T-helper 17 cell (primary cell): Measurements from ENCODE around the gene MYZAP. TPM values are rescaled to one million over a fixed set of nuclear protein-coding genes. Genes with fewer than 3 reads are reported as not detected.

ENCODE experiments used
- ATAC-seq: fragments of 150-1000 bp; cut with Tn5 transposase; 2 replicates; pipeline ENCODE4 v1.10.0; 2021; ENCODE audit warnings: mild to moderate bottlenecking, moderate library complexity
- DNase-seq, 3 donors: peaks; one replicate each; pipeline versions ENCODE4 v3.0.0 to v3.0.0-alpha.2; 2020 to 2021
- H3K9me3 ChIP-seq: one replicate; pipeline ENCODE4 v1.7.0; 2013; ENCODE audit warnings: low read length, mild to moderate bottlenecking; ENCODE audit not compliant: control insufficient read depth, poor library complexity, severe bottlenecking
- H3K27ac Mint-ChIP-seq: one replicate; pipeline ENCODE4 v1.8.0; 2022; ENCODE audit warnings: mild to moderate bottlenecking, moderate library complexity, mixed read lengths
- H3K27me3 Mint-ChIP-seq: one replicate; pipeline ENCODE4 v1.8.0; 2022; ENCODE audit warnings: mixed read lengths
- H3K36me3 Mint-ChIP-seq: one replicate; pipeline ENCODE4 v1.8.0; 2022; ENCODE audit warnings: low read depth, mixed read lengths
- H3K4me1 Mint-ChIP-seq: one replicate; pipeline ENCODE4 v1.8.0; 2022; ENCODE audit warnings: mild to moderate bottlenecking, mixed read lengths
- H3K4me3 Mint-ChIP-seq: one replicate; pipeline ENCODE4 v1.8.0; 2022; ENCODE audit warnings: mild to moderate bottlenecking, moderate library complexity, mixed read lengths
- total RNA-seq, 4 donors: library from RNA in 2 of 4; stranded (reverse) in 2 of 4; gene quantifications; one replicate each; pipeline ENCODE4 v1.2.3 and lab custom pipeline; 2022 to 2026

The MYZAP gene
- total RNA-seq, 2 donors from 2014 or later: 0.15 to 6.2 TPM

DNA sequence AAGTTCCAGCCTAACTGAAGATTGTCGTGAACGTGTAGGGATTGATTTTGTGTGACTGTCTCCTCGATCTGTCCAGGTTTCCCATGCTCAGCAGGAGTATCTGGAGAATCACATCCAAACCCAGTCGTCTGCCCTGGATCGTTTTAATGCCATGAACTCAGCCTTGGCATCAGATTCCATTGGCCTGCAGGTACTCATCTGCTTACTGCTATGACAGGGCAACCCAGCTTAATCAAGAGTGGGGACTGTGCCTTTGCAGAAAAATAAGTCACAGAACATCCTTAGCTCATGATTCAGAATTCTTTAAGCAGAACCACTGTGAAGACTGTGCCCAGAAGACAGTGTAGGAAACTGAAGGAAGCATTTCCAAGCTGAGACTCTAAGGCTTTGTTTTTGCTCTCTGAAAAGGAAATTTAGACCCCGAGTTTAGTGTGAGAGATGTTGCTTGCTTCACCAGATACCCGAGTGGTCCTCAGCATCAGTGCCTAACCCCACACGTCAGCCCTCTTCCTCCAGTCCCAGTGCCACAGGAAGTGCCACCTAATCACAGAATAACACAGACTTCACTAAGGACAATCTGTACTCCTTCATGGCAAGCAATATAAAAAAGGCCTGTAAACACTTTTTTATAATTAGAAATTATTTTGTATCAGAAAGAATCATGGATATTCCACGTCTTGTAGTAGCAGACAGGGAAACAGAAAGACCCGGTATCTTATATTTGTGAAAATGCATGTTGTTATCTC lies 34.2 kb downstream of the MYZAP start:
- Mint-ChIP-seq H3K4me1 (no peaks in the 10 kb centered on the region), H3K36me3 (no peaks in the 10 kb centered on the region), H3K27me3 (peaks cover 23% of the 10 kb centered on the region), H3K27ac (no peak overlapping the region), H3K4me3 (no peak overlapping the region)
- DNase-seq: no peak
- H3K9me3 ChIP-seq: no peaks in the 10 kb centered on the region
- ATAC-seq: no peak

DNA sequence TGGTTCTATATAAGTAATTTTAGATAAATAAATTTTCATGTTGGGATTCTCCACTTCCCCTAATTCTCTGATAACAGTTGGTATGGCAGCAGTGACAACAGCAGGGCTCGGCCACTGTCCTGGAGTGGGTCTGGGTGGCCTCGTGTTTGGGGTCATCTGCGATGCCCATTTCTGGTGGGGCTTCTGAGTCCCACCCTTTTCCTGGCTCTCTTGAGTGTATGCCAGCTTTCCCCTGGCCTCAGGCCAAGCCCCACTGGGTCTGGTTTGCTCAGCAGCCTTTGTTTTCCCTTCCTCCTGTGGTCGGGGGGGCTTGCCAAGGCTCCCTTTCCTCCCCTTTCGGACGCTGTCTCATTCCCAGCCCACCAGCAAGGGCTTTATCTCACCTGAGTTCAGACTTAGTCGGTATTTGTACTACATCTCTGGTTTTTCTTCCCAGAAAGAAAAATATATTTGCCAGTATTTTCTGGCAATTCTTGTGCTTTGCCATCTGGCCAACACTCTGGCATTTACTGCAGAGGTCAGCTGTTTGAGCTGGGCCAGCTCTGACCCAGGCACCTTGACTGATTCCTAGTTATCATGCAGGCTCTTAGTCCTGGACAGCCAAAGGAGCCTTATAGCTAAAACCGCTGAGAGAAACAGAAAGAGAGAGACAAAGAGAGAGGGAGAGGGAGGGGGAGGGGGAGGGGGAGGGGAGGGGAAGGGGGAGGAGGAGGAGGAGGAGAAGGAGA lies 35.2 kb downstream of the MYZAP start:
- H3K4me3 Mint-ChIP-seq: no peak overlapping the region
- no peak for DNase-seq
- no peak for ATAC-seq
- no peaks in the 10 kb centered on the region for H3K9me3 ChIP-seq
- H3K27me3 Mint-ChIP-seq: peaks cover 18% of the 10 kb centered on the region
- no peaks in the 10 kb centered on the region for H3K4me1 Mint-ChIP-seq
- H3K27ac Mint-ChIP-seq: no peak overlapping the region
- H3K36me3 Mint-ChIP-seq: no peaks in the 10 kb centered on the region

DNA sequence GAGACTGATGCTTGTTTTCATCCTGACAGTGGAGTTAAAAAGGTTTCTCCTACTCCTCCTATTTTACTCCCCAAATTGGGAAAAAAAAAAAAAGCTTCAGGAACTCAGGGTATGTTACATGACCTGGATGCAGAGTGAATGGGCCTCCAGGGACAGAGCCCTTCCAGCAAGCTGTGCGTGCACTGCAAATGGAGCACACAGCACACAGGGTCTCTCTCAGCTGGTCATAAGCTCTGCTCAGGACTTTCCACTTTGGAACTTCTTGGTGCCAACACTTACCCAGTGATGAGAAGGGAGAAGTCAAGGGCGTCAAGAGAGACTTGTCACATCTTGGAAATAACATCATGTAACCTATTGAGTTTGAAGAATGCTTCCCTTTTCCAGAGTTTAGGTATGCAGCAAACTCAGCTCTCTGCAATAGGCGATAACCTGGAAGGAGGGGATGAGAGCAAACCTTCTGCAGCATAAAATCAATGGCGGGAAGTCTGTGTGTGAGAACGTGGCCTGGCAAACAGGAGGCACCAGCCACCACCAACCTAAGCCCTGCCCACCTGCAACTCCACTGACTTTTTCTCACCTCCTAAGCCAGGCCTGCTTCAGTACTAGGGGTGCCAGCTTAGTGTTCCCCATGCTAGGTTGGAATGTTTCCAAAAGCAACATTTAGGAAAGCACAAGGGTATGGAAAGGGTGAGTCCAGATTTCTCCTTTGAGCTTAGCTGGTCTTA lies 39.8 kb downstream of the MYZAP start:
- Mint-ChIP-seq H3K4me1 (no peaks in the 10 kb centered on the region), H3K36me3 (no peaks in the 10 kb centered on the region), H3K4me3 (no peak overlapping the region), H3K27ac (no peak overlapping the region), H3K27me3 (no peaks in the 10 kb centered on the region)
- no peak for ATAC-seq
- H3K9me3 ChIP-seq: no peaks in the 10 kb centered on the region
- no peak for DNase-seq

DNA sequence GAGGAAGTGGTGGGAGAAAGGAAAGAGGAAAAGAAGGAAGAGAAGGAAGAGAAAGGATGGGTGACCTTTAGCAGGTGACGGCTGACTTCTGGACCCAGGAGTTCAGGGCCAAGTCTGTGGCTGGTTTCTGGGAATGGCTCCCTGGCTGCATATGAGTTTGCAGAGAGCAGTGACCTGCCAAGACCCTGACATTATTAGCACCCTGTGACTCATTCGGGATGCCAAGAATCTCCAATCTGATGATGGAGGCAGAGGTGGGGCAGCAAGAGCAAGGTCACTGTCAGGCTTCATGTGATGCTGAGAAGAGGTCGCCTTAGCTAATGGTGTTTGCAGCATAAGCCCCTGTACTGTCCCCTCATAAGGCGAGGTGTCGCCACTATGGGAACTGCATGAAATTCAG lies 42.6 kb downstream of the MYZAP start:
- Mint-ChIP-seq H3K4me3 (no peak overlapping the region), H3K4me1 (no peaks in the 10 kb centered on the region)

DNA sequence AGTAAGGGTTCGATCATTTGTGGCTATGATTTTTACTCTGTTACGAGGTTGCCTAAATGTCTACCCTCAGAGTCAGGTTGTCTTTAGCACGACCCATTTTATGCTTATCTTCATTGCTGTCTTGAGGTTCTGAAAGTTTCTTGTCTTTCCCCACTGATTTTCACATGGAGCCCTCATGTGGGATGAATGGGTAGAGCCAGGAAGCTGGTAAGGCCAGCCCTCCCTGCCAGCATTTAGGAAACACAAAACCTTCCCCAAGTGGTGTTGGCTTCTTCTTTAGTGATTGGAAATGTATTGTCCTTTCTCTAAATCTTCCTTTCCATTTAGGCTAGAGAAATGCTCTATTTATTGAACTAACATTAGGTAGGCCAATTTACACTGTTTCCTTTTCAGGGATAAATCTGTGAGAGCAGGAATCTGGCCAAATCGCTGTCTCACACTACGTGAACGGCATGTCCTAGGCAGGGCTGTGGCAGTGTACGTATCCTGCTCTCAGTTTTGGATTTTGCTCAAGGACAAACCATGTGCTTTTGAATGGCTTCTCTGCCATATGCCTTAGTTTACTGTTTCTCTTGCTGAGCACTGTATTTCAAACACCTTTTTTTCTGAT lies 43.7 kb downstream of the MYZAP start:
- H3K27me3 Mint-ChIP-seq: peaks cover 7% of the 10 kb centered on the region
- H3K4me3 Mint-ChIP-seq: no peak overlapping the region
- ATAC-seq (no peak), DNase-seq (no peak)
- peaks cover 3% of the 10 kb centered on the region for H3K4me1 Mint-ChIP-seq
- peaks cover 3% of the 10 kb centered on the region for H3K36me3 Mint-ChIP-seq
- no peaks in the 10 kb centered on the region for H3K9me3 ChIP-seq
- H3K27ac Mint-ChIP-seq: no peak overlapping the region

More for the DNA sequence above, 42.6 kb downstream of the MYZAP start:
- Mint-ChIP-seq H3K27me3 (peaks cover 7% of the 10 kb centered on the region), H3K36me3 (no peaks in the 10 kb centered on the region), H3K27ac (no peak overlapping the region)
- ATAC-seq: no peak
- H3K9me3 ChIP-seq: no peaks in the 10 kb centered on the region
- no peak for DNase-seq

DNA sequence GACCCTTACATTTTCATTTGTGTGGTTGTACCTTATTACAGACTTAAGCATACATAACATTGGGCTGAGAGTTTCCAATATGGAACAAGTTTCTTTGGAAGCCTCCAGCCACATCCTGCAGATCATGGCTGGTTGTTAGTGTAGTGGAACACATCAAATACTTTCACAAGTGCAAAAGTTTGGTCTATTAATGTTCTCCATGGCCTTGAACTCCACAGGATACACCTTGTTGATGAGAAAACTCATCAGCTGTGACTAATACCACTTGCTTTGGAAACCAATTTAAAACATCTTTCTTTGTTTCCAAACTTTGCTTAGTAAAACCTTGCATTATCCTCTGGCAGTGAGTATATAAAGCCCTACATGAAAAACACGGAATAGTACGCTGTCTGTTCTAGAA lies 46.1 kb downstream of the MYZAP start:
- H3K9me3 ChIP-seq: no peaks in the 10 kb centered on the region
- DNase-seq (no peak), ATAC-seq (no peak)
- Mint-ChIP-seq H3K4me3 (no peak overlapping the region), H3K36me3 (peaks cover 3% of the 10 kb centered on the region), H3K4me1 (peaks cover 5% of the 10 kb centered on the region), H3K27ac (no peak overlapping the region), H3K27me3 (peaks cover 7% of the 10 kb centered on the region)

DNA sequence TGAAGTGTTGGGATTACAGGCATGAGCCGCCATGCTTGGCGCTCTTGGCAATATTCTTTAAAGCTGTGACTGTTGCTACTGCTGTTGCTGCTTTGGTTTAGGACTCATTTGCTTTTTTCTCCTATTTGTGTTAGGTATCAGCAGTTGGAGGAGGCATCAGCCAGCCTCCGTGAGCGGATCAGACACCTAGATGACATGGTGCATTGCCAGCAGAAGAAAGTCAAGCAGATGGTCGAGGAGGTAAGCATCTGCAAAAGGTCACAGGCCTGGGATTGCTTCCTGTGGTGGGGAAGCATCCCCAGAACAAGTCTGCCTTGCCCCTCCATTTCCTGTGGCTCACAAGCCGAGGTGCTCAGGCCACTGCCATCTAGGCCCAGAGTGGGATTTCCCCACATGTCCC lies 47.6 kb downstream of the MYZAP start:
- peaks cover 3% of the 10 kb centered on the region for H3K36me3 Mint-ChIP-seq
- peaks cover 5% of the 10 kb centered on the region for H3K4me1 Mint-ChIP-seq
- peaks cover 7% of the 10 kb centered on the region for H3K27me3 Mint-ChIP-seq
- H3K9me3 ChIP-seq: no peaks in the 10 kb centered on the region
- H3K4me3 Mint-ChIP-seq: no peak overlapping the region
- DNase-seq (no peak), ATAC-seq (no peak)
- no peak overlapping the region for H3K27ac Mint-ChIP-seq

DNA sequence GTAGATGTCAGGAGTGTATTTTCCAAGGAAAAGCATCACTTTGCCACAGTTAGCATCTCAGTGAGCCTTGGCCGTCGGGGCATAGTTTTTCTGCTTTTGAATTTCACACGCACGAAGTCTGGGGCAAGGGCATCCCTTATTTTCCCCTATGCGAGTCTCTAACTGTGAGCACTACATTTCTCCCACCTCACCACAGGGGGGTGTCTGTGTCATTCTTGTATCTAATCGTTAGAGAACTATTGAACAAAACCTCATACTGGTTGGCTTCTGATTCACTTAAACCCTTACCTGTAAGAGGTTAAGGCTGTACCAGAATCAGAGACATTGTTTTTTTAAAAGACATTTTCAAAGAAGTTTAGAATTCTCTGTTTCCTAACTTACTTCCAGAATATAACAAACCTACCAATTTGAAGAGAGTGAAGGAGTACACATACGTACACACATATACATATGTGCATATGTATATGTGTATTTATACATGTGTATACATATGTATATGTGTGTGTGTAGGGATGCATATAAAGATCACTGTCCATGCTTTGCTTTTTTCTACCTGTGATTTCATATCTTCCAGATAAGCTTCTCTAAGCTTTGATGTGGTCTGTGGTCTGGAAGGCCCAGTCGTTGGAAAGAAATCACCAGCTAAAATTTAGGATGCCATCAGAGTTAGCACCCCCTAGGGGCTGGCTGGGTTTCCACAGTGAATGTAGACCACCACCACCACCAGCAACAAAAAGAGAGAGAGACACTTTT lies 49.4 kb downstream of the MYZAP start:
- peaks cover 5% of the 10 kb centered on the region for H3K4me1 Mint-ChIP-seq
- no peak for ATAC-seq

DNA sequence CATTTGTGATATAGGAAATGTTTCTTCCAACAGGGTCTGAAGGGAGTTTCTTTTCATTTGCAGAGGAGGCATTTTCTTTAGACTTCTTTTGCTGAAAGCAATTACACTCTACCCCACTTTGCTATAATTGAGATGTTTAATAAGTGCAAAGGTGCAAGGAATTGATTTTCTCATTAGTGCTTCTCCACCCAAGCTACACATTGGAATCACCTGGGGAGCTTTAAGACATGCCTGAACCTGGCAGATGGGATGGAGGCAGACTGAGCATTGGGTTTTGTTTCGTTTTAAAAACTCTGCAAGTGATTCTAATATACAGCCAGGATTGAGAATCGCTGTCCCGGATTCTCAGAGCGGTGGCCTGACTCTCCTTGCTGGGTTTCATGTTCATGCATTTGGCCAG lies 52.1 kb downstream of the MYZAP start:
- H3K4me1 Mint-ChIP-seq: peaks cover 5% of the 10 kb centered on the region
- H3K27me3 Mint-ChIP-seq: peaks cover 12% of the 10 kb centered on the region
- DNase-seq (no peak), ATAC-seq (no peak)
- no peak overlapping the region for H3K27ac Mint-ChIP-seq
- no peaks in the 10 kb centered on the region for H3K9me3 ChIP-seq
- no peak overlapping the region for H3K4me3 Mint-ChIP-seq
- peaks cover 3% of the 10 kb centered on the region for H3K36me3 Mint-ChIP-seq

More for the DNA sequence above, 49.4 kb downstream of the MYZAP start:
- H3K27ac Mint-ChIP-seq: no peak overlapping the region
- peaks cover 11% of the 10 kb centered on the region for H3K27me3 Mint-ChIP-seq
- H3K9me3 ChIP-seq: no peaks in the 10 kb centered on the region
- no peak for DNase-seq
- H3K4me3 Mint-ChIP-seq: no peak overlapping the region
- H3K36me3 Mint-ChIP-seq: peaks cover 3% of the 10 kb centered on the region

DNA sequence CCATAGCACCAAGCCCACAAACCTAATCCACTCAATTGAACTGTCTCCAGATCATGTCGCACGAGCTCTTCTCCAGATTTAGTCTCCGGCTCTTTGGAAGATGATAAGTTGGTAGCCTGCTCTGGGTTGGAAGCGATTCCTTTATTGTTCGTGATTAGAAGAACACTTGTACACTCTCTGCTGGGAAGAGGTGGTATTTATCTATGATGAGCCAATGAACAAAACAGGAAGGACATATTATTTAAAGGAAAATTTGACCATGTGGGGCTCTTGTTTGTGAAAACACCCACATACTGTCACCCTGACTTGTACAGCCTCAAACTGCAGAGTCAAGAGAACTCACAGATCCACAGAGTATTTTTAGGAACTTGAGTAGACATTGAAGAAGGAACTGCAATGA lies 54.4 kb downstream of the MYZAP start:
- no peaks in the 10 kb centered on the region for H3K9me3 ChIP-seq
- DNase-seq (no peak), ATAC-seq (no peak)
- H3K4me3 Mint-ChIP-seq: no peak overlapping the region
- peaks cover 3% of the 10 kb centered on the region for H3K4me1 Mint-ChIP-seq
- H3K27ac Mint-ChIP-seq: no peak overlapping the region
- H3K36me3 Mint-ChIP-seq: no peaks in the 10 kb centered on the region
- peaks cover 22% of the 10 kb centered on the region for H3K27me3 Mint-ChIP-seq

DNA sequence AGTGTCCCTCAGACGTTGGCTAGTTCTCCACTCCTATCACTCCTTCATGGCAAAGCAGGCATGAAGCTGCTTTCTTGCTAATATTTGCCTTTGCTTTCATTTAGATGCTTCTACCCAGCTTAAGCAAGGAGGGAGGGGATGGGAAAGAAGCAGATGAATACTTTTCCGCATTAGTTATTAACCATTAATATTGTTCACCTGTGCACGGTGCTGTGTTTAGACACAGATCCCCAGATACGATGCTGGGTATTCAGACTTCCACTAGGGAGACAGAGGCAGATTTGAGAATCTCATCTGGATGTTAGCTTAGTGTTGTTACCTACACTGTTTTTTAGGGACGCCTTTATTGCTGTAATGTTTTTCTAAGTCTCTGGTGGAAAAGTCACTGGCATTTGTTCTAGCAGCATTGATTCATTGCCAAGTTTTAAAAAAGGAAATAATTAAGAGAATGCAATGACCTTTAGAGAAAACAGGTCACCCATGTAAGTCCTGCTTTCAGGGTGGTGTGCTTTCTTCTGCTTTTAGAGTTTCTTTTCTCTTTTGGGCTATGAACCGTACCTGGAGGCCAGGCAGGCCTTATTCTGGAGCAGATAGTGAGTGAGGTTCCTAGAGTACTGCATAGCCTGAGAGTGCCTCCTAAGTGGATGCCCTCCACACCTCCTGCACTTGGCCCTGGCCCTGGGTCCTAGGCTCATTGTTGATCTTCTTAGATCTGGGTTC lies 55.5 kb downstream of the MYZAP start:
- no peak for ATAC-seq
- no peaks in the 10 kb centered on the region for H3K9me3 ChIP-seq
- peaks cover 24% of the 10 kb centered on the region for H3K27me3 Mint-ChIP-seq
- no peaks in the 10 kb centered on the region for H3K36me3 Mint-ChIP-seq
- no peak for DNase-seq
- H3K27ac Mint-ChIP-seq: no peak overlapping the region
- H3K4me3 Mint-ChIP-seq: no peak overlapping the region
- H3K4me1 Mint-ChIP-seq: peaks cover 3% of the 10 kb centered on the region

DNA sequence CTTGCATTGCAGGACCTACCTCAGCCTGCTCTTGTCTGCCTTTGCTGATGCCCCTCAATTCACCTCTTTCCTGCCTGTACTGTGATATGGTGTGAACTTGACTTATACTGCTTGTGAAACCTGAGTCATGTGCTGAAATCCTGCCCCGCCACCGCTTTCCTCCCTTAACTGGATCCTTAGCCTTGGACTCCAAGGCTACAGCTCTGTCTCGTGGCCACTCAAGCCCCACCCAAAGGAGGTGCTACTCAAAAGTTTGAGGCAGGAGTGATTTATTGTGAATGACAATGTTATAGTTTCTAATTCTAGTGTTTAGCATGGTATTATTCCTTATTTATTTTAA lies 56.1 kb downstream of the MYZAP start:
- ATAC-seq (no peak), DNase-seq (no peak)
- Mint-ChIP-seq H3K4me1 (peaks cover 6% of the 10 kb centered on the region), H3K27me3 (peaks cover 27% of the 10 kb centered on the region), H3K27ac (no peak overlapping the region), H3K36me3 (no peaks in the 10 kb centered on the region), H3K4me3 (no peak overlapping the region)
- no peaks in the 10 kb centered on the region for H3K9me3 ChIP-seq
